KMS-11 (cell line): Measurements from ENCODE around the gene KIAA1755.

Source experiments
- H2AFZ ChIP-seq: fragments of 200-600 bp; sonication (generic); 2 replicates; pipeline ENCODE4 v1.6.1; 2016; ENCODE audit warnings: antibody characterized with exemption, mixed run types, low read depth
- H3K27ac ChIP-seq: fragments of 200-600 bp; sonication (generic); 2 replicates; pipeline ENCODE4 v1.6.1; 2016; ENCODE audit warnings: mild to moderate bottlenecking, mixed run types
- H3K27me3 ChIP-seq: fragments of 200-600 bp; sonication (generic); 2 replicates; pipeline ENCODE4 v1.6.1; 2017; ENCODE audit warnings: mild to moderate bottlenecking, low read depth, mixed run types, moderate library complexity; ENCODE audit not compliant: insufficient read depth
- H3K36me3 ChIP-seq: fragments of 200-600 bp; sonication (generic); 2 replicates; pipeline ENCODE4 v1.6.1; 2017; ENCODE audit warnings: mild to moderate bottlenecking, mixed run types; ENCODE audit not compliant: insufficient read depth
- H3K4me1 ChIP-seq: fragments of 200-600 bp; sonication (generic); 2 replicates; pipeline ENCODE4 v1.6.1; 2016; ENCODE audit warnings: mild to moderate bottlenecking, low read depth, mixed run types; ENCODE audit not compliant: poor library complexity, severe bottlenecking
- H3K4me2 ChIP-seq: fragments of 200-600 bp; sonication (generic); 2 replicates; pipeline ENCODE4 v1.7.0; 2016; ENCODE audit warnings: mild to moderate bottlenecking, mixed run types
- H3K4me3 ChIP-seq: fragments of 200-600 bp; sonication (generic); IDR thresholded peaks from 2 replicates; pipeline ENCODE4 v1.6.1; 2017; ENCODE audit warnings: low read depth, low read length, mixed read lengths; ENCODE audit not compliant: insufficient read depth
- H3K79me2 ChIP-seq: fragments of 200-600 bp; sonication (generic); 2 replicates; pipeline ENCODE4 v1.6.1; 2016; ENCODE audit warnings: low read depth, mixed run types; ENCODE audit not compliant: insufficient read depth
- H3K9ac ChIP-seq: fragments of 200-600 bp; sonication (generic); 2 replicates; pipeline ENCODE4 v1.6.1; 2016; ENCODE audit warnings: mild to moderate bottlenecking, mixed run types
- H4K20me1 ChIP-seq: fragments of 200-600 bp; sonication (generic); 2 replicates; pipeline ENCODE4 v1.6.1; 2016; ENCODE audit warnings: mild to moderate bottlenecking, mixed run types; ENCODE audit not compliant: insufficient read depth
- CTCF ChIP-seq: fragments of 200-600 bp; sonication (generic); conservative IDR thresholded peaks from 2 replicates; pipeline ENCODE4 v1.6.1; 2017; ENCODE audit warnings: low read depth, mild to moderate bottlenecking, antibody characterized with exemption, low read length, moderate library complexity, mixed read lengths

KIAA1755 gene

GRCh38 chr20:38294076-38294591 is 33.6 kb upstream of the KIAA1755 start:
- no peak overlapping the region for H2AFZ ChIP-seq

GRCh38 chr20:38293491-38294065 is 33.0 kb upstream of the KIAA1755 start:
- H3K27me3 ChIP-seq, result no peaks in the 10 kb centered on the region
- H3K79me2 ChIP-seq, result no peaks in the 10 kb centered on the region
- no peak for TF ChIP-seq CTCF
- no peak overlapping the region for H3K4me2 ChIP-seq
- H3K27ac ChIP-seq, result no peak overlapping the region
- H3K4me1 ChIP-seq, result no peaks in the 10 kb centered on the region
- no peaks in the 10 kb centered on the region for H3K36me3 ChIP-seq
- no peak overlapping the region for H2AFZ ChIP-seq
- no peaks in the 10 kb centered on the region for H4K20me1 ChIP-seq
- H3K4me3 ChIP-seq, result no peak overlapping the region
- H3K9ac ChIP-seq, result no peak overlapping the region

More at GRCh38 chr20:38294076-38294591, 33.6 kb upstream of the KIAA1755 start:
- no peaks in the 10 kb centered on the region for H3K4me1 ChIP-seq
- no peak overlapping the region for H3K9ac ChIP-seq
- no peak overlapping the region for H3K4me3 ChIP-seq
- no peaks in the 10 kb centered on the region for H3K79me2 ChIP-seq
- no peaks in the 10 kb centered on the region for H4K20me1 ChIP-seq
- no peak overlapping the region for H3K27ac ChIP-seq
- no peak overlapping the region for H3K4me2 ChIP-seq
- no peaks in the 10 kb centered on the region for H3K27me3 ChIP-seq
- no peaks in the 10 kb centered on the region for H3K36me3 ChIP-seq
- no peak for TF ChIP-seq CTCF

GRCh38 chr20:38291966-38292365 is 31.4 kb upstream of the KIAA1755 start:
- Histone ChIP-seq H3K36me3 (no peaks in the 10 kb centered on the region), H3K9ac (no peak overlapping the region), H3K4me2 (no peak overlapping the region), H3K27me3 (no peaks in the 10 kb centered on the region), H3K79me2 (no peaks in the 10 kb centered on the region), H3K4me3 (no peak overlapping the region), H2AFZ (no peak overlapping the region), H3K27ac (no peak overlapping the region), H3K4me1 (peaks cover 4% of the 10 kb centered on the region), H4K20me1 (no peaks in the 10 kb centered on the region)
- TF ChIP-seq CTCF, result no peak

- Histone ChIP-seq H3K79me2 (no peaks in the 10 kb centered on the region), H3K4me3 (no peak overlapping the region), H3K27me3 (no peaks in the 10 kb centered on the region), H3K36me3 (no peaks in the 10 kb centered on the region), H4K20me1 (no peaks in the 10 kb centered on the region), H3K9ac (no peak overlapping the region), H3K27ac (no peak overlapping the region), H3K4me1 (peaks cover 4% of the 10 kb centered on the region), H3K4me2 (no peak overlapping the region), H2AFZ (no peak overlapping the region)
- TF ChIP-seq CTCF, result no peak
Measured at GRCh38 chr20:38290829-38291814, 30.6 kb upstream of the KIAA1755 start.
